Dedifferentiated amniotic fluid mesenchymal stem cell (primary cell): ENCODE results near the gene MARCHF7.
A peak's percentile ranks its signal among the peaks of the same experiment; 100 is the strongest.
"Not testable (repeated sequence)": the region's sequence is repeated elsewhere in the genome, so short reads cannot be mapped to it uniquely, and the experiment has no call there.

ENCODE experiments used
- DNase-seq: peaks from one replicate; pipeline ENCODE4 v3.0.0-alpha.2; 2016; ENCODE audit errors: extremely low spot score

MARCHF7 gene, protein sequence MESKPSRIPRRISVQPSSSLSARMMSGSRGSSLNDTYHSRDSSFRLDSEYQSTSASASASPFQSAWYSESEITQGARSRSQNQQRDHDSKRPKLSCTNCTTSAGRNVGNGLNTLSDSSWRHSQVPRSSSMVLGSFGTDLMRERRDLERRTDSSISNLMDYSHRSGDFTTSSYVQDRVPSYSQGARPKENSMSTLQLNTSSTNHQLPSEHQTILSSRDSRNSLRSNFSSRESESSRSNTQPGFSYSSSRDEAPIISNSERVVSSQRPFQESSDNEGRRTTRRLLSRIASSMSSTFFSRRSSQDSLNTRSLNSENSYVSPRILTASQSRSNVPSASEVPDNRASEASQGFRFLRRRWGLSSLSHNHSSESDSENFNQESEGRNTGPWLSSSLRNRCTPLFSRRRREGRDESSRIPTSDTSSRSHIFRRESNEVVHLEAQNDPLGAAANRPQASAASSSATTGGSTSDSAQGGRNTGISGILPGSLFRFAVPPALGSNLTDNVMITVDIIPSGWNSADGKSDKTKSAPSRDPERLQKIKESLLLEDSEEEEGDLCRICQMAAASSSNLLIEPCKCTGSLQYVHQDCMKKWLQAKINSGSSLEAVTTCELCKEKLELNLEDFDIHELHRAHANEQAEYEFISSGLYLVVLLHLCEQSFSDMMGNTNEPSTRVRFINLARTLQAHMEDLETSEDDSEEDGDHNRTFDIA

DNA sequence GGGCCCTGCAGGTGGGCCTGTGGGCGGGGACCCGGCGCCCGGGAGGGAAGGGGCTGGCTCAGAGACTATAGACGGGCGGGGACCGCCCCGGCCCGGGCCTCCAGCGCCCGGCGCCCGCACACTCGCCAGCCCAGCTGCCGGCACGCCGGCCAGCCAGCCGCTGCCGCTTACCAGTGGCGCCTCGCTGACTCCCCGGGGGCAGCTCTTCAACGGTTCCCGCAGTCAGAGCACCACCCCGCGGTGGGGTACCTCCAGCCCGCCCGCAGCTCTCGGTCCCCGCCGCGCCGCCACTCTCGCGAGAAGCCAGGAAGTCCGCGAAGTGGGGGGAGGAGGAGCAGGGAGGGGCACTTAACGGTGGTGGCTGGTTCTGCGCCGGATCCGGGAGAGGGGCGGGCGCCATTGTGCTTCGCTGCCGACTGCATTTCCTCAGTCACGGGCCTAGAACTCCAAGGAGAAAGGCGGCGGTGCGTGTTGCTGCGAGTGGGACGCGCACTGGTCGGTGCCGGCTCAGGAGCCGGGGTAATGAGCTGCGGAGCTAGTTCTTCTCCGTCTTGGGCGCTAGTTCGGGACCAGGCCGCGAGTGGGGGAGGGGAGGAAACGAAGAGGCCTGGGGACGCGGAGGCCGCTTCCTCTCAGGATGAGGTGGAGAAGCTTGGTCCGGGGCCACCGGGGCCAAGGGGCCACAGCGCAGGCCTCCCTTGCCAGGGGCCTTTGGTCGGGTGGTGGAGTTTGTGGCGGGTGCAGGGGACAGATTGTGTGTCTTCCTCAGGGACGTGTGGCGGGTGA is at the start of gene MARCHF7:
Gene MARCHF7, plus strand, starts transcription at position 364 of the 786 bp plus-strand sequence. CDS start 16,517 bp downstream, outside the sequence.
- DNase-seq, result peak; percentile 93

DNA sequence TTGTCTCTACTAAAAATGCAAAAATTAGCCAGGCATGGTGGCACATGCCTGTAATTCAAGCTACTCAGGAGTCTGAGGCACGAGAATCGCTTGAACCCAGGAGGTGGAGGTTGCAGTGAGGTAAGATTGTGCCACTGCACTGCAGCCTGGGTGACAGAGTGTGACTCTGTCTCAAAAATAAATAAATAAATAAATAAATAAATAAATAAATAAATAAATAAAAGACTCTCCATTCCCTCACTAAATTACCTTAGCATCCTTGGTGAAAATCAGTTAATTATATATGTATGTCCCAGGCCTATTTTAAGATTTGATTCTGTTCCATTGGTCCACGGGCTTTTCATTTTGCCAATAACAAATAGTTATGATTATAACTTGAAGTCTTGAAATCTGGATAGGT is 44.9 kb upstream of the MARCHF7 start:
- not testable (repeated sequence) for DNase-seq

DNA sequence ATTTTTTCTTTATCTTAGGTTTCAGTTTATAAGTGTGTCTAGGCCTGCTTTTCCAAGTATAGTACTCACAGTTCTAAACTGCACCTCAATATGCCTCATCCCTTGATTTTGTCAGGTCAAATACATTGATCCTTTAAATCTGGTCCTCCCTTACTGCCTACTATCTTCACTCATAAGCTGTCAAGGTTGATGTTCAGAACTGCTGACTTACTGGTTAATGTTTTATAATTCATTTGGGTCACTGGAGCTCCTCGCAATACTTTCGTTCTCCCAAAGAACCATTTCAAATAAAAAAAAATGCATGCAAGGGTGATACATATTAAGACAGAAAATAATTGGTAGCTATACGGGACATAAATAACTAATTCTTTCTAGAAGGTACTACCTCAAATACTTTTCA is 41.3 kb upstream of the MARCHF7 start:
- no peak for DNase-seq

DNA sequence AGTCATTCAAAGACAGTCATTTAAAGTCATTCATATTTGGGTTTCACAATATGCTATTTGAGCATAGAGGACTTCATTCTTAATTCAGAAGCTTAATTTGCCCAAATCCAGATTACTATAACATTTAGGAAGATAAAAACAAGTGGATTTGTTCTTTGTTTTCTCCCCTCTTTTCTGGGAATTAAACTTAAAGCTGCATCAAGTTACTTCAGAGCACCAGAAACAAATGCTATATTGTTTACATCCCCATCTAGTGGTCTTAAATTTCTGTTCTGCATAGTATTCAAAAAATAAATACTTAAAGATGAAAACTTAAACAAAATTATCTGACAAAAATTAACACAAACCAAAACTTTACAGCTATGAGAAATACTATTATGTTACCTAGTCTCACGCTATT is 34.7 kb upstream of the MARCHF7 start:
- peak; percentile 39 for DNase-seq

DNA sequence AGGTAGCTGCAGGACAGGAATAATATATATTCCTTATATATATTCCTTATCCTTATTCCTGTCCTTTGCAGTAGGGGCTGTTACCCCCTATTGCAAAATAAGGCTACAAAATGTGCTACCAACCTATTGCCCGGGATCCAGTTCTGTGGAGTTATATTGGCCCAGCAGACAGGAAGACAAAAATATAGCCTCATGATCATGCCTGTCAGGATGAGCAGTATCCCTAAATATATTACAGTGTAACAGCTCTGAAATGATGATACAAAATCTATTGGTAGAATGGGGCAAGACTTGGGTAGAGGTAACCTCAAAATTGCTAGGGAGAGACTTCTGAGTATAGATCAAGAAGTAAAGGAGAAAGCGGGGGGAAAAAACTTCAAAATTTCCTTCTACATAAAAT is 31.6 kb upstream of the MARCHF7 start:
- DNase-seq, result no peak

DNA sequence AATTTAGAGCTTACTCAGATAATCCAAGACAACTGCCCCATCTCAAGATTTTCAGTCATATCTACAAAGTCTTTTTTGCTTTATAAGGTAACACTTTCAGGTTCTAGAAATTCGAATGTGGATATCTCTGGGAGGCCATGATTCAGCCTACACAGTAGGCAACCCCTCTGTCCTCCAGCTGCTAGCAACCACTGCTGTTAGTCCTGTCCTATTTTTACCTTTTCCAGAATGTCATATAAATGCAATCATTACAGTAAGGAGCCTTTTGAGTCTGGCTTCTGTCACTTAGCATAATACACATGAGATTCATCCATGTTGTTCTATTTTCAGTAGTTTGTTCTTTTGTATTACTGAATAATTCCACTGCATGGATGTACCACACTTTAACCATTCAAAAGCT is 28.5 kb upstream of the MARCHF7 start:
- DNase-seq, result no peak

DNA sequence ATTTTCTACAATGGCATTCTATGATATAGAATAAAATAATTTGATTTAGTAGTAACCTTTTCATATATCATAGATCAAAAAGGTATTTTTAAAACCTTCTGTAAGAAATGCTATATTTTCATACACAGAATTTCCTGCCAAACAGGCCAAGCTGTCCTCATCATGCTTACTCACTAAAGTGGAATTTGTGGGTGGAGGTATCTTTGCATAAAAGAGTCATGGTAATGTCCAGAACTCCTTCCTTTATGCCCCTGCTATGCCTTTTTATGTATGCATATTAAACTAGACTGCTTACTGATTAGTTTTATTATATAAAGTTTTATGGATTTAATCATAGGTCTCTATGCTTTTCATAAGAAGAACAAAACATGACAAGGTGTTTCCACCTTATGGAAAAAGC is 27.5 kb upstream of the MARCHF7 start:
- DNase-seq, result peak; percentile 60

DNA sequence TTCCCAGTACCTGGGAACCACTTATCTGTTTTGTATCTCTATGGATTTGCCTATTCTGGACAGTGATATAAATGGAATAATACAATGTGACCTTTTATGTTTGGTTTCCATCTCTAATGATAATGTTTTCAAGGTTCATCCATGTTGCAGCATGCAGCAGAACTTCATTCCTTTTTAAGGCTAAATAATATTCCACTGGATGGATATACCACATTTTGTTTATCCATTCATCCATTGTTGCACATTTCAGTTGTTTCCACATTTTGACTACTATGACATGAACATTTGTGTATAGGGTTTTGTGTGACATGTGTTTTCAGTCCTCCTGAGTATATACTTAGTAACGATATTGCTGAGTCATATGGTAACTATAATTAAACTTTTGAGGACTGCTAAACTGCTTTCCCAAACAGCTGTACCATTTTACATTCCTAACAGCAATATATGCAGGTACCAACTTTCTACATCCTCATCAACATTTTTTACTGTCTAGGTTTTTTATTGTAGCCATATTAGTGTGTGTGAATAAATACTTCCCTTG is 17.7 kb upstream of the MARCHF7 start:
- DNase-seq, result no peak

DNA sequence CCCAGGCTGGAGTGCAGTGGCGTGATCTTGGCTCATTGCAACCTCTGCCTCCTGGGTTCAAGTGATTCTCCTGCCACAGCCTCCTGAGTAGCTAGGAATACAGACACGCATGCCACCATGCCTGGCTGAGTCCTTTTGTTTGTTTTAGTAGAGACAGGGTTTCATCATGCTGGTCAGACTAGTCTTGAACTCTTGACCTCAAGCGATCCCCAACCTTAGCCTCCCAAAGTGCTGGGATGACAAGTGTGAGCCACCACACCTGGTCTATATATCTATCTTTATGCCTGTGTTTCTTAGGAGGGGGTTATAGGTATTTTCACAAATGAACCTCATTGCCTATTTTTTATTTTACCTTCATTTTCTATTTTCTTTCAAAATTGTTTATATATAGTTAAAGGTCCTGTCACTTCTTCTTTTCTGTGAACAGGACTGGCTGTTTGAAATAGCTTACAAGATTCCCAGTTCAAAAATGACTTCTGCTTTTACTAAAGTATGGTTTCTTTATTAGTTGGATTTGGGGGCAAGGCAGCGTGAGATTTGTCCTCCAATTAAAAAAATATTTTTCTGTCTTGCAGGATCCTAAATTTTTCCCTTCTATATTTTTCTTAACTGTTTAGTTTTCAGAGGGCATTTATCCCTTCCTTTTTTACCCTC is 16.4 kb upstream of the MARCHF7 start:
- DNase-seq, result no peak

DNA sequence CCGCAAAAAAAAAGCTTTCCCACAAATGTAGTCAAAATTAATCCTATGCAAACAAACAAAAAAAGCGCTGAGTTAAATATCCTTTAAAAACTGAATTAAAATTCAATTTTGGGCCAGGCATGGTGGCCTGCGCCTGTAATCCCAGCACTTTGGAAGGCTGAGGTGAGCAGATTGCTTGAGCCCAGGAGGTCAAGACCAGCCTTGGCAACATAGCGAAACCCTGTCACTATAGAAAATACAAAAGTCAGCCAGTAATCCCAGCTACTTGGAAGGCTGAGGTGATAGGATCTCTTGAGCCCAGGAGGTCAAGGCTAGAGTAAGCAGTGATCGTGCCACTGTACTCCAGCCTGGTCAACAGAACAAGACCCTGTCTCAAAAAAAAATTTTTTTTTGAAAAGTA is 8.8 kb upstream of the MARCHF7 start:
- DNase-seq, result no peak

DNA sequence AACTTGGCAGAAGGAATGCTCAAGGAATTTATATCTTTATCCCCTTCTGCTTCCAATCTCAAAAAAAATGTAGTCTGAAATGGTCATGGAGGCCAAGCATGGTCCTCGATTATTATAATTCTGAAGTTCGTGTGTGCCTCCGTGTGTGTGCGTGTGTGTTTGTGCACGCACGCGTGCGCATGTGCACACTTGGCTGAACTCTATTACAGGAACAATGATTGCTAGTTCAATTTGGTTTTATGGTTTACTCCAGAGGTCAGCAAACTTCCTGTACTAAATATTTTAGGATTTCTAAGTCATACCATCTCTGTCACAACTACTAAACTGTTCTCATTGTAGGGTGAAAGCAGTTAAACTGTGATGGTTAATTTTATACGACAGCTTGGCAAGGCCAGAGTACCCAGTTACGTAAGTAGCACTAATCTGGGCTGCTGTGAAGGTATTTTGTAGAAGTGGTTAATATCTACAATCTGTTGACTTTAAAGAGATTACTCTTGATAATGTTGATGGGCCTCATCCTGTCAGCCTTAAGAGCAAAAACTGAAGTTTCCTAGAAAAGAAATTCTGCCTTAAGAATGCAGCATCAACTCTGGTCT is 5.8 kb upstream of the MARCHF7 start:
- no peak for DNase-seq

DNA sequence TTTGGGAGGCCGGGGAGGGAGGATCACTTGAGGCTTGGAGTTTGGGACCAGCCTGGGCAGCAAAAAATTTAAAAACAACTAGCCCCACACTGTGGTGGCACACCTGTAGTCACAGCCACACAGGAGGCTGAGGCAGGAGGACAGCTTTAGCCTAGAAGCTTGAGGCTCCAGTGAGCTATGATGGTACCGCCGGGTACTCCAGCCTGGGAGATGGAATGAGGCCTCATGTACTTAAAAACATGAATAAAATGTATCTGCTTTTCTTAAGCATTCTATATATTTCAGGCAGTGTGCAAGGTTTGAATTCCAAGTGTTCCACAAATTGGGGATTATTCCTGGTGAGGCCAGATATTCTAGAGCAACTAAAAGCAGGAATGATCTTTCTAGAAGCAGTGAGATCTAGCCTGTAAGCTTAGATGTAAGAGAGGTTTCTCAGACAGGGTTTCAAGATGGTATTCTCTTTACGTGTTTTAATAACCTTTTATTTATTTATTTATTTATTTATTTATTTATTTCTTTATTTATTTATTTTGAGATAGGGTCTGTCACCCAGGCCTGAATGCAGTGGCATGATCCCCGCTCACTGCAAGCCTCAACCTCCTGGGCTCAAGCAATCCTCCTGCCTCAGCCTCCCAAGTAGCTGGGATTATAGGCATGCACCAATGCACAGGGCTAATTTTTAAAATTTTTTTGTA is 4.1 kb upstream of the MARCHF7 start:
- no peak for DNase-seq

DNA sequence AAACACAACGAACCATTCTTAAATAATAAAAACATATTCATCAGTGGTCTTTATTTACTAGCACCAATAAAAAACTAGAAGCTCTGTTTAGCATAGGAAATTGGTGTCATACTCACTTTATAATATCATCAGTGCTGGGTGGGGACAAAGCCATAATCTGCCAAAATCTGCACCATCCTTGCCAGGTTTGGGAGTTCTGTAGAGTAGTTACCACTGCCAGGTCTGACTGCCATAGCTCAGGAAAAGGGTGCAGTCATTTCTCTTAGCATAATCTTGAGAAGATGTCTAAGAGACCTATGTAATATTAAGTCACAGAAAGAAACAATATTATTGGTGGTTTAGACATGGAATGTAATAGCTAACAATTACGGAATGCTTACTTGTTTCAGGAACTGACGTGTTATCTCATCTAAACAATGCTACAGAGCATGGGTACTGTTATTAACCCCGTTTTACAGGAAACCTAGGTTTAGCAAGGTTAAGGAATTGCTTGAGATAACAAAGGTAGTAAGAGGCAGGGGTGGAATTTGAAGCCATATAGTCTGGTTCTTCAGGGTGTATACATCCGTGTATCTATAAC is 1.6 kb upstream of the MARCHF7 start:
- no peak for DNase-seq

DNA sequence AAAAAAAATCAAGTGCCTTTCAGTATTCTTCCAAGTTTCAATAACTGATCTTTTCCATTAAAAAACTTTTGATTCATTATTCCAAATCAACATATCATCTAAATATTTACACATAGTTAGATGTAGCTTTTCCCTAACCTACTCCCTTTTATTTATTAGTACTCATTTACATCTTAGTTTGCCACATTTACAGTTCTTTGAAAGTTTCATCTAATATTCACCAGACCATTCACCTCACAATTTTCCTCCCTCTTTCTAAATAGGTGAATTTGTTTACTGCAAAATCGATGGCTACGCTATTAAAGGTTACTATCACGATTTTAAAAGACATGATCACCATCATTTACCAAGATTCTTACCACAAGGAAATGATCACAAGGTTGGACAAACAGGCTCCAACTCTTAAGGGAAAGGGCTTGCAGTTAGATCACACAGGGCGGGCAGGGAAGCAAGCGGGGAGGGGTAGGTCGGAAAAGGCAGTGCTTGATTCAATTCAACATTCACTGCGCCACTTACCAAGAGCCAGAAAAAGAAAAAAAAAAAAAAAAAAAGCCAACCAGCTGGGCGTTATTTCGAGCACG is 654 bp upstream of the MARCHF7 start:
- DNase-seq, result no peak

DNA sequence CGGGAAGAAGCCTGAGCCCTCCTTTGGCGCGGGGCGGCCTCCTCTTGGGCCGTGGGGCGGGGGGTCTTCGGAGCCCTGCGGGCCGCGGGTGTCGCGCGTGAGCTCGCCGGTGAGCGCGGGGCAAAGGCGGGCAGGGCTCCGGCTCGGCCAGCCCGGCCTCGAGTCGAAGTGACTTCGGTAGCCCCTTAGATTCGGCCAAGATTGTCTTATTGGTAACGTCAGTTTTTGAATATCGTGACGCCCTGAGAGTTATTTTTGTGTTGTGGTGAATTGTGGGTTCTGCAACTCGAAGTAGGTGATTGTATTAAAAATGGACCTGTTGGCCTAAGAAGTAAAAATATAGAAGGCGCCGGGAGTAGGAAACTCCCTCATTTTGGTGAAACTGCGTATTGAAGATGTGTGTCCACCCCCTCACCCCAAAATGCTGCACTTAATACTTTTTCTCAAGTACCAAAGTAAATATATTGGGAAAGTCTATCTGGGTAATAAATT is 669 bp downstream of the MARCHF7 start:
- DNase-seq, result no peak

DNA sequence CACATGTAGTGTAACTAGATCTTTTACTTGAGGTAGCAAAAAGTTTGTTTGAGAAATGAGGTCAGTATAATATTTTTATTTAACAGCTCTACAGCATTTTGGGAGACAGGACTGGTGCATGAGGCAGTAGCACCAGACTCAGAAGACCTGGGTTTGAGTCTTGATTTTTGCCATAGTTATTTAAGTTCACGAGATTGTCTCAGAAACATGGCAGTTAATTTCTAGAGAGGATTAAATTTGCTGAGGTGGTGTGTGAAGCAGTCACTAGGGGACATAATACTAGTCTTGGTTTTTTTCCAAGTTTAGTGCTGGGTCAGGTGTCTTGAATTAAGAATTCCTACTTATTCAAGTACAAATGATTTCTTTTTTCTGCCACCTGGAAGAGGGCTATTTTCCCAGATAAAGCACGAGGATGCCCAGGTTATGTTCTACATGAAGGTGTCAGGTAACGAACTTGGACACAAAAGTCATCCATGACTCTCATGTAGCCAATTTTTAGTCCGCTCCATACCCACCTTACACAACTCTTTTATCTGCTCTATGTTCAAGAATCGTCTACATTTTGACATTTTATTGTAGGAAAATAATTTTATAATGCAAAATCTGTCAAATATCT is 1.4 kb downstream of the MARCHF7 start:
- peak; percentile 26 for DNase-seq

DNA sequence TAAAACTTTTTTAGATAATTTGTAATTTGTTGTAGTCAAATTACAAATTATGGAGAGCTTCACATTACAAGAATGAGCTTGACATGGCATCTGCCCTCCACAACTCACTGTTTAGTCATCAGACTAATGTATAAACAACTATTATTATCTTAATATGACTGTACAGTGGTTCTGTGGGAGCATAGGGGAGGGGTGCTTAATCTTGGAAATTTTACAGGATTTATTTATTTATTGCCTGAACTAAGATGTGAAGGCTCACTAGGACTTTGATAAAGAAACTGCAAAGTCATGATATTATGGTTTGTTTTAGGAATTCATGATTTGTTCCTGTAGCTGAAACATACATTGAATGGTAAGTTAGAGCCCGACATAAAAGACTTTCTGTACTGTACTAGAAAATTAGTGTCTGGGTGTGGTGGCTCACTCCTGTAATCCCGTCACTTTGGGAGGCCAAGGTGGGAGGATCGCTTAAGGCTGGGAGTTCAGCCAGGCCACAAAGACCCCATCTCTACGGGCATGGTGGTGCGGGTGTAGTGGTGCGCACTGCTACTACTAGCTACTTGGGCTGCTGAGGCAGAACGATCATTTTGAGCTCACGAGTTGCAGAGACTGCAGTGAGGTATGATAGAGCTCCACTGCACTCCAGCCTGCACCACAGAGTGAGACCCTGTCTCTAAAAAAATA is 2.1 kb downstream of the MARCHF7 start:
- no peak for DNase-seq

DNA sequence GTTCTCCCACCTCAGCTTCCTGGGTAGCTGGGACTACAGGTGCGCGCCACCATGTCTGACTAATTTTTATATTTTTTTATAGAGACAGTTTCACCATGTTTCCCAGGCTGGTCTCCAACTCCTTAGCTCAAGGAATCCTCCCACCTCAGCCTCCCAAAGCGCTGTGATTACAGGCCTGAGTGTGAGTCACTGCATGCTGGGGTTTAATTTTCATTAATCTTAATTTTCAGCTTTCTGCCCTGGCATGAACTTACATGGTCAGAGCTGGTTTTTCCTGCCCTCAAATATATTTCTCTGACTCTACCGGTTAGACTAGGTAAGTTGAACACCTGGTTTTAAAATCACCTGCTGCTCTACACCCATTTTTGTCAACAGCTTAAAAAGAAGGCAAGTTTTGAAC is 3.1 kb downstream of the MARCHF7 start:
- no peak for DNase-seq

DNA sequence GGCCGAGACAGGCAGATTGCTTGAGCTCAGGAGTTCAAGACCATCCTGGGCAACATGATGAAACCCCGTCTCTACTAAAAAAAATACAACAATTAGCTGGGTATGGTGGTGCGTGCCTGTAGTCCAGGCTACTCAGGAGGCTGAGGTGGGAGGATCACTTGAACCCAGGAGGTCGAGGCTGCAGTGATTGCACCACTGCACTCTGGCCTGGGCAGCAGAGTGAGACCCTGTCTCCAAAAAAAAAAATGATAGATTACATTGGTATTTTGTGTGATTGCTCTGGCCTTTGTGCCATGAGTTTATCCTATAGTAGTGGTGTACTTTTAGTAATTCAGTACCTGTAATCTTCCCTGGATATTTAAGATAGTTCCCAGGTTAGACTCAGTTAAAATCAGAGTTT is 4.1 kb downstream of the MARCHF7 start:
- not testable (repeated sequence) for DNase-seq
